Measurements from ENCODE around the gene LIX1.

GRCh38 chr5:97097326-97098230, 44.8 kb downstream of the LIX1 start:
- TF ChIP-seq CTCF (conservative IDR thresholded peaks at IDR 0.05 in 1 of 2, IDR thresholded peaks at IDR 0.05 in 1 of 2; ENCODE audit: low read depth in 1 of 2, low read length in 2 of 2) (no peak), EZH2 (IDR thresholded peaks at IDR 0.05; ENCODE audit: low read length, missing control alignments) (no peak)
